IPS-18a (cell line): ENCODE results near the gene ADCY7.

ENCODE experiments used
- H3K27ac ChIP-seq: one replicate; pipeline ENCODE4 v1.5.1; 2013; ENCODE audit warnings: low read length
- H3K27me3 ChIP-seq: one replicate; pipeline ENCODE4 v1.6.1; 2013; ENCODE audit warnings: mild to moderate bottlenecking, low read length; ENCODE audit not compliant: control insufficient read depth, insufficient read depth
- H3K36me3 ChIP-seq: one replicate; pipeline ENCODE4 v1.6.1; 2013; ENCODE audit warnings: low read depth, low read length; ENCODE audit not compliant: control insufficient read depth
- H3K4me1 ChIP-seq: one replicate; pipeline ENCODE4 v1.6.1; 2013; ENCODE audit warnings: low read depth, low read length; ENCODE audit not compliant: control insufficient read depth
- H3K4me3 ChIP-seq: one replicate; pipeline ENCODE4 v1.5.1; 2013; ENCODE audit warnings: low read length
- H3K9ac ChIP-seq: one replicate; pipeline ENCODE4 v1.6.1; 2013; ENCODE audit warnings: mild to moderate bottlenecking, low read length, moderate library complexity
- H3K9me3 ChIP-seq: one replicate; pipeline ENCODE4 v1.6.1; 2013; ENCODE audit warnings: low read depth, low read length; ENCODE audit not compliant: control insufficient read depth

The ADCY7 gene

DNA sequence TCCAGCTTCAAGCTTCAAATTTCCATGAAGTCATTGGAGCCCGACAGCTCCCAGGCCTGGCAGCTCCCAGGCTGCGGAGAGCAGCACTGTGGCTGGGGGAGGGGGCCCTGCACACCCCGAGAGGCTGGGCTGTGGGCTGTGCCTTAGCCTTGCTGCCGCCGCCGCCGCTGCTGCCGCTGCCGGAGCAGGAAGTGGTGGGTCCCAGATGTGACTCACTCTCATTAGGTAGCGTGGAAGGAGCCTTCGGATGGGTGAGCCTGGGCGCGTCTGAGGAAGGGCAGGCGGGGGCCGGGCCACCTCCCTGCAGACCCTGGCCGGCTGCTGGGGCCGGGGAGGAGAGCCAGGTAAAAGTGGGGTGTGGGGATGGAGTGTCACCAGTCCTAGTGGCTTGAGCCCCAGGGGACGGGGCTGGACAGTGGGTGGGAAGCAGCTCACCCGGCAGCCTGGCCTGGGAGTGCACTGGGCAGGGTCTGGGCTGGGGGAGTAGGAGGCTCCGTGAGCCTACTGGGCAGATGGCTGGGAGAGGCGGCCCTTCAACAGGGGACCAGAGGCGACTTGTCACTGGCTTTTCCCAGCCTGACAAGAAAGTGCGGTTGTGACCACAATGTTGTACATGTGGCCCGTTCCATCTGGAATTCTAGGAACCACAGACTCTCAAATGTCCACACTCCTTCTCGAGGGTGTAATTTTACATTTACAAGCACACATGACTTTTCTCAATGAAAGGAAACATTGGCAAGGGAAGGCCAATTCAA is at the start of gene ADCY7:
TSS of gene ADCY7 (plus strand) at position 215 of the 755 bp plus-strand sequence. CDS start 21,629 bp downstream, outside the sequence.
- H3K4me3 ChIP-seq = no peak within 1 kb of the TSS
- peaks cover 4% of the 10 kb centered on the region for H3K4me1 ChIP-seq
- no peaks in the 10 kb centered on the region for H3K36me3 ChIP-seq
- H3K9ac ChIP-seq = no peak within 1 kb of the TSS
- H3K9me3 ChIP-seq = no peaks in the 10 kb centered on the region
- no peak within 1 kb of the TSS for H3K27ac ChIP-seq
- no peaks in the 10 kb centered on the region for H3K27me3 ChIP-seq

DNA sequence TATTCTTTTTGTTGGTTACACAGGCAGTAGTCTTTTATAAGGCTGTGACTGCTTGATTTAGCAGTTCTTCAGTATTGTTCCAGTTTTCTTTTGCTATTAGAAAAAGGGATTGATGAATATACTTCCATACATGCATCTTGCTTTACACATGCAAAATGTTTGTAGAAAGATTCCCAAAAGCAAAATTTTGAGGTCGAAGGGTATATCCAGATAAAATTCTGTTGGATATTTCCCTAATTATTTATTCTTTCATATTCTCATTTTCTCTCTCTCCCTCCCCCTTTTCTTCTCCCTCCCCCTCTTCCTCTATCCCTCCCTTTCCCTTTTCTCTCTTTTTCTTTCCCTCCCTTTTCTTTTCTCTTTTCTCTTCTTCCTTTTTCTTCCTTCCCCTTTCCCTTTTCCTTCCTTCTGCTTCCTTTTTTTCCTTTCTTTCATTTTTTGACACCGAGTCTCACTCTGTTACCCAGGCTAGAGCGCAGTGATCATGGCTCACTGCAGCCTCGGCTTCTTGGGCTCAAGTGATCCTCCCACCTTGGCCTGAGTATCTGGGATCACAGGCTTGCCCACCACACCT is 46.9 kb upstream of the ADCY7 start:
- H3K4me3 ChIP-seq = no peak overlapping the region
- no peaks in the 10 kb centered on the region for H3K9me3 ChIP-seq
- peaks cover 39% of the 10 kb centered on the region for H3K36me3 ChIP-seq
- no peak overlapping the region for H3K9ac ChIP-seq
- no peak overlapping the region for H3K27ac ChIP-seq
- no peaks in the 10 kb centered on the region for H3K4me1 ChIP-seq
- H3K27me3 ChIP-seq = no peaks in the 10 kb centered on the region

DNA sequence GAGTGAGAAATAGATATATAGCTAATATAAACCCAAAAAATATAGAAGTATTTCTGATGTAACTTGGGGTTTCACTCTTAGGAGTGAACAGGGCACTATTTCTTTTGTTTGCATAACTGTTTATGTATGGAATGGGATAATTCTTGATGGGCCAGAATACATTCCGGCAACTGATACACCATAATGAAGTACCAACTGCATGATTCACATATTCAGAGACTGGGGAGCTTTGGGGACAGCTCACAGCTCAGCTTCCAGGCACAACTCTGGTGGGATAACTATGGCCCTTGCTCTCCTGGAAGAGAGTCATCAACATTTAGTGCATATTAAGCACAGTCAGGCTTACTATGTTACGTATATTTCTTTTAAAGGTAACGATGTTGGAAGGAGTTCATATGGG is 42.1 kb upstream of the ADCY7 start:
- H3K27ac ChIP-seq = no peak overlapping the region
- no peaks in the 10 kb centered on the region for H3K4me1 ChIP-seq
- peaks cover 37% of the 10 kb centered on the region for H3K36me3 ChIP-seq
- H3K27me3 ChIP-seq = no peaks in the 10 kb centered on the region
- no peak overlapping the region for H3K4me3 ChIP-seq
- no peak overlapping the region for H3K9ac ChIP-seq
- no peaks in the 10 kb centered on the region for H3K9me3 ChIP-seq

DNA sequence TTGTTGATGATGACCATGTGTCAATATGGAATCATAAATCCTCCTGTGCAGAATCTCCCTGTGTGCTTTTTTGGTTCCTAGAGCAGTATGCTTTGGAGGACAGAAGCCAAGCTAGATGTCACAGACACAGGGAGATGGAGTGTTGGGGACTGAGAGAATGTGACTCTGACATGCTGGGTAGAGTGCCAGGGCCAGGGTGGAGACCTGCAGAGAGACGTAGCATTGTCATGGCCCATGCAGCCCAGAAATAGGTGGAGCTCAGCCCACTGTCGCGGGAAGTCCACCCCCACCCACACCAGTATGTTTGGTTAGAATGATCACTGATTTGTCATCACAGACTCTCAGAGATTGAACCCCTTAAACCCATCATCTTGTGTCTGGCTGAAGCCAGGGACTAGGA is 39.2 kb upstream of the ADCY7 start:
- no peaks in the 10 kb centered on the region for H3K4me1 ChIP-seq
- no peaks in the 10 kb centered on the region for H3K9me3 ChIP-seq
- H3K4me3 ChIP-seq = no peak overlapping the region
- peaks cover 39% of the 10 kb centered on the region for H3K36me3 ChIP-seq
- no peak overlapping the region for H3K9ac ChIP-seq
- no peak overlapping the region for H3K27ac ChIP-seq
- no peaks in the 10 kb centered on the region for H3K27me3 ChIP-seq

DNA sequence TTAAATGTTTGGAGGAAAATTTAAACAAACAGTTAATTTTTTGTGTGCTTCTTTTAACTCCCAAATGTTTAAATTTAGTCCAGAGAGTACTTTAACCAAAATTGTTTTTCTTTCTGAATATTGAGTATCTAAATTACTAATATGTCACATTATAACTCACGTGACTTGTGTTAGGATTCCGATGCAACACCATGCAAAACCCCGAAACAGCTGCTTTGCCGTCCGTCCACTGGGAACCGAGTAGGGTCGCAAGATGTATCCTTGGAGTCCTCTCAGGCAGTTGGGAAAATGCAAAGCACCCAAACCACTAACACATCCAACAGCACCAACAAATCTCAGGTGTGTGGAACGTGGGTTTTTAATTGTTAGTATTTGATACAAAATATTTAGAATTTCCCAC is 38.7 kb upstream of the ADCY7 start:
- peaks cover 37% of the 10 kb centered on the region for H3K36me3 ChIP-seq
- H3K4me1 ChIP-seq = no peaks in the 10 kb centered on the region
- no peak overlapping the region for H3K27ac ChIP-seq
- H3K9ac ChIP-seq = no peak overlapping the region
- no peak overlapping the region for H3K4me3 ChIP-seq
- H3K27me3 ChIP-seq = no peaks in the 10 kb centered on the region
- H3K9me3 ChIP-seq = no peaks in the 10 kb centered on the region

DNA sequence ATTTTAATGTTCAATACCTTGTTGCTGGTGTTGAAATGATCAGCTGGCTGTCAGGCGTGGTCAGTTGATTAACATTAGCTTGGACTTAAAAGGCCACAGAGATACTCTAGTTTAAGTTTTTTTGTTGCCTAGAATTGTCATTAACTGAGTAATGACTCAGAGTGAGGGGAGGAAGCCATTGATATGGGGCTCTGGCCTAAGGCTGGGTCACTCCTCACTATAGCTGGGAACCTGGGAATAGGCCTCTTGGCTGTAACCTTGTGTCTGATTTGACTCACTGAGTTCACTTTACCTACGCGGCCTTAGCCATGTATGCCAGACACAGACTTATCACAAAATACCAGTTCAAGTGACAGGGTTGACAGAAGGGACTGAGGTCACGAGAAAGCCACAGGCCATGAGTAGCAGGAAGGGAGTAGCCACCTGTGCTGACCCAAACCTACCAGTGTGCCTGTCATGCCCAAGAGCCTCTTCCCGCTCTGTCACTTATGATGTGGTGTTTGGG is 37.9 kb upstream of the ADCY7 start:
- Histone ChIP-seq H3K9me3 (no peaks in the 10 kb centered on the region), H3K9ac (no peak overlapping the region), H3K4me3 (no peak overlapping the region), H3K4me1 (no peaks in the 10 kb centered on the region), H3K27ac (no peak overlapping the region), H3K36me3 (peaks cover 34% of the 10 kb centered on the region), H3K27me3 (no peaks in the 10 kb centered on the region)

DNA sequence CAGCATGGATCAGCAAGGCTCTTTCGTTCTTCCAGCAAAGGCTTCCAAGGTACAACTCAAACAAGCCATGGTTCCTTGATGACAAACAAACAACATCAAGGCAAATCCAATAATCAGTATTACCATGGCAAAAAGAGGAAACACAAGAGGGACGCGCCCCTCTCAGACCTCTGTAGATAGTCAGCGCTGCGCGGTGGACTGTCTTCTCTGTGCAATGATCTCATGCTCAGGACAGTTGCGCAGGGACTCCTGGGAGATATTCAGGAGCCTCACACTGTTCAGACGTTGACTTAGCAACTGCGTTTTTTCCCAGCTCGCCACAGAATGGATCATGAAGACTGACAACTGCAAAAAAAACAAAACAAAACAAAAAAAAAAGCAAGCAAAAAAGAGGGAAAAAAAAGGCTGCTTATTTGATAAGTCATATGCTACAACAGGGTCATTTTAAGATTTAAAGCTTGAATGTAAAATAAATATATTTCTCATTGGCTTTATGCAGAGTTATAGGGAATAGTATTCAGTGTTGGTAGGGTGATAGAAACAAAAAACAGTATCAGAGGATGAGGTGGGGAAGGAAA is 37.1 kb upstream of the ADCY7 start:
- Histone ChIP-seq H3K4me1 (no peaks in the 10 kb centered on the region), H3K4me3 (no peak overlapping the region), H3K27ac (no peak overlapping the region), H3K9ac (no peak overlapping the region), H3K27me3 (no peaks in the 10 kb centered on the region), H3K36me3 (peaks cover 29% of the 10 kb centered on the region), H3K9me3 (no peaks in the 10 kb centered on the region)

DNA sequence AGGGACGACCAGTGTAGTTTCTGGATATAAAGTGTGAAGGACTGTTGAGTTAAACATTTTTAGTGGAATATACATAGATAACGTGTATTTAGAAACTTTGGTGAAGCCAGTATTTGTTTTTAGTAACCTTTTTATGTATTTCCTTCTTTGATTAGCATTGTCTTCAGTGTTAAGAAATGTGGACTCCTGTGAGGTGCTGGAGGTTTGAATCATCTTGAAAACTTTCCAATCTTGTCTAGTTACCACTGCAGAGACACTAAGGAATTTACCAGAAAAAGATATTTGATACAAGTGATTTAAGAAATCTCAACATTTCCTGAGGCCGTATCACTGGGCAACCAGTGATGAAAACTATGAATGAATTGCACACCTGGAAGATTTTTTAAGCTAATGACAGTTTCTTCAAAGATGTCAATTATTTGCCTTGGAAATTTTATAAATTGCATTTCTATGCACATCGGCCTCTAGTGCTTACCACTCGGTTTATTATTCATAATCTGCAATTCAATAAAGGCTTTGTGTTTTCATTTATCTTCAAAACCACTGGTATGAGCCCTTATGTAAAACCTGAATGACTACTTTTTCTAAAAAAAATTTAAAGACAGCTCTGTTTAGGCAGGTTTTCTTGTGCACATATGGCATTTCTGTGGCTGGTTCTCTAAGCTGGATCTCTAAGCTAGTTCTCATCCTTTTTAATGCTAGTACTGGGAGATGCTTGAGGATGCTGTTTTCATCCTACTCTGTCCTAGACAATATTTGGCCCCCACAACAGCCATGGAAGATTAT is 31.4 kb upstream of the ADCY7 start:
- no peak overlapping the region for H3K27ac ChIP-seq
- no peaks in the 10 kb centered on the region for H3K27me3 ChIP-seq
- H3K9me3 ChIP-seq = no peaks in the 10 kb centered on the region
- H3K4me3 ChIP-seq = no peak overlapping the region
- H3K9ac ChIP-seq = no peak overlapping the region
- no peaks in the 10 kb centered on the region for H3K4me1 ChIP-seq
- H3K36me3 ChIP-seq = no peaks in the 10 kb centered on the region

DNA sequence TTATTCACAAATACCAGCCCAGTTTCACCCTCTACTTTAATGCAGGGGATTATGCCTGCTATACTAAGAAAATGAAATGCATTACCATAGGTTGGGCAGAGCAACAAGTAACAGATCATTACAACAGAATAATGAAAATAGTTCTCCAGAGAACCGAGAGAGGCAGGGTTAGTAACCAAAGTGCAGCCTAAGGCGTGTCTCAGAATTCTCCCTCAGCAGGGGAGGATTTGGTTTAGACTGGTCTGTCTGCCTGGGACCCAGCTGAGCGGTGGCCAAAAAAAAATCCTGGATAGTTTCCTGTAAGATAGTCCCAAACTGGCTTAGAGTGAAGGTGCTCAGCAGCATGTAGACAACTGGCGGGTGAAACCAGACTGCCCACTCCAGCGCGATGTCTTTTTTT is 30.8 kb upstream of the ADCY7 start:
- H3K27ac ChIP-seq = no peak overlapping the region
- no peaks in the 10 kb centered on the region for H3K27me3 ChIP-seq
- H3K9ac ChIP-seq = no peak overlapping the region
- no peak overlapping the region for H3K4me3 ChIP-seq
- no peaks in the 10 kb centered on the region for H3K9me3 ChIP-seq
- no peaks in the 10 kb centered on the region for H3K36me3 ChIP-seq
- no peaks in the 10 kb centered on the region for H3K4me1 ChIP-seq

DNA sequence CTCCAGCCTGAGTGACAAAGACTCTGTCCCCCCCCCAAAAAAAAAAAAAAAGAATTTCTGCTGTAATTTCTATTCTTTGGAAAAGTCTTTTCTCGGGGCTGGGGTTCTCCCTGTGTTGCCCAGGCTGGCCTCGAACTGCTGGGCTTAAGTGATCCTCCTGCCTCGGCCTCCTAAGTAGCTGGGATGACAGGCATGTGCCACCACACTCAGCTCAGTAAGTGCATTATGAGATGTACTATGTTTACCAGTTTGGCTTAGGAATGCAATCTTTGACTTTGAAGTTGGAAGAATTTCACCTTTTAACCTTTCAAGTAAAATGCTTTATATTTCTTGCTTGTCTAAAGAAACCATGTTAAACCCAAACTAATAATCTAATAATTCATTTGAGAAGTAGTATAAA is 28.0 kb upstream of the ADCY7 start:
- no peak overlapping the region for H3K4me3 ChIP-seq
- H3K9me3 ChIP-seq = no peaks in the 10 kb centered on the region
- no peak overlapping the region for H3K9ac ChIP-seq
- no peak overlapping the region for H3K27ac ChIP-seq
- no peaks in the 10 kb centered on the region for H3K4me1 ChIP-seq
- no peaks in the 10 kb centered on the region for H3K36me3 ChIP-seq
- no peaks in the 10 kb centered on the region for H3K27me3 ChIP-seq

DNA sequence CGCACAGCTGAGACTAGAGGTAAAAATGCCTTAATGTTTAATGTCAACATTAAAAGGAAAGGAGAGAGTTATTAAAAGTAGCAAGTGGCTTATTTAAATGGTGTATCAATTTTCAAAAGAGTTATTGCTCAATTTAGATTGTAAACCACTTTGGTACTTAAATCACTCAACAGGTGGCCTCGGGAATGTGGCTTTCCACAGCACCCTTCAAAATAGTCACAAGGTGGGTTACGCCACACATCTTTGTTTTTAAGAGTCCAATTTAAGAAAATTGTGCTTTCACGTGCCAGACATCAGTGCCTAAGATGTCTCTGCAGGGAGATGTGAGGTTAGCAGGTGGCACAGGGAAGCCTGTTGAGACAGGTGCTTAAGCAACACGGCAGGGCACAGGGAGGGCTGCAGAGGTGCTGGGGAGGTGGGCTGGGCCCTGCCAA is 27.5 kb upstream of the ADCY7 start:
- H3K4me3 ChIP-seq = no peak overlapping the region
- no peaks in the 10 kb centered on the region for H3K9me3 ChIP-seq
- no peak overlapping the region for H3K27ac ChIP-seq
- H3K9ac ChIP-seq = no peak overlapping the region
- no peaks in the 10 kb centered on the region for H3K27me3 ChIP-seq
- no peaks in the 10 kb centered on the region for H3K36me3 ChIP-seq
- no peaks in the 10 kb centered on the region for H3K4me1 ChIP-seq
